Neural cell (in vitro differentiated cells): ENCODE measurements around the gene OLFM4.

Experiments
- CTCF ChIP-seq: fragments of 450-650 bp; IDR thresholded peaks from 2 replicates; pipeline ENCODE4 v1.5.1; 2014; ENCODE audit warnings: antibody characterized with exemption, mild to moderate bottlenecking, moderate library complexity; ENCODE audit not compliant: poor library complexity, severe bottlenecking
- EP300 ChIP-seq: fragments of 450-650 bp; conservative IDR thresholded peaks from 2 replicates; pipeline ENCODE4 v1.6.1; 2014; ENCODE audit warnings: antibody characterized with exemption, mild to moderate bottlenecking, moderate library complexity; ENCODE audit not compliant: poor library complexity, severe bottlenecking
- EZH2 ChIP-seq: fragments of 200-600, 300-800 bp; shearing (Covaris generic), sonication (generic); IDR thresholded peaks from 2 replicates; pipeline ENCODE4 v1.6.1; 2014; ENCODE audit warnings: antibody characterized with exemption, low read length, borderline replicate concordance, mild to moderate bottlenecking; ENCODE audit not compliant: insufficient read depth, poor library complexity, severe bottlenecking
- RAD21 ChIP-seq: fragments of 450-650 bp; conservative IDR thresholded peaks from 2 replicates; pipeline ENCODE4 v1.6.1; 2014; ENCODE audit warnings: antibody characterized with exemption, mild to moderate bottlenecking, moderate library complexity
- REST ChIP-seq: IDR thresholded peaks from 2 replicates; pipeline ENCODE4 v1.6.1; 2012; ENCODE audit warnings: borderline replicate concordance

- no peak for TF ChIP-seq CTCF
- no peak for TF ChIP-seq EZH2
- TF ChIP-seq REST = no peak
- TF ChIP-seq RAD21 = no peak
- TF ChIP-seq EP300 = no peak
Measured at GRCh38 chr13:53100394-53101063, 71.9 kb downstream of the OLFM4 start.
